ENCODE data around the gene ANO4.

ANO4 gene

DNA sequence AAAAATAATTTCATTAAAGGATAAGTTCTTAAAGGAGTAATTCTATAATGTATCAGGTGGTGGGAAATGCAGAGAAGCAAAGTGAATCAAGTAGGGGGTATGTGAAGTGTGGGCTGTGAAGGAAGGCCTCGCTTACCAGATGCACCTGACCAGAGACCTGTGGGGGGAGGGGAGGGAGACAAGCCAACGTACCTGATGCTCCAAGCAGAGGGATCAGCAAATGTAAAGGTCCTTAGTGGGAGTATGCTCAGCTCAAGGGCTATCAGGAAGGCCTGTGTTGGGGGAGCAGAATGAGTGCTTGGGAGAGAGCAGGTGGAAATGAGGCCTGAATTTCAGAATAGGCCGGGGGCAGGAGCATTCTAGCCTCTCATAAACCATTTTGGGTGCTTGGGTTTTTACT, 57.1 kb downstream of the ANO4 start:
- Histone ChIP-seq H3K9me3 (ENCODE audit: low read length) (no peaks in the 10 kb centered on the region), H3K36me3 (ENCODE audit: insufficient read depth, low read length) (no peaks in the 10 kb centered on the region), H3K27me3 (ENCODE audit: control insufficient read depth in 1 of 2, insufficient read depth in 2 of 2, low read length in 2 of 2) (no peaks in the 10 kb centered on the region), H3K4me1 (ENCODE audit: insufficient read depth, low read length) (no peaks in the 10 kb centered on the region), H3K27ac (ENCODE audit: low read depth, low read length) (no peak overlapping the region), H3K9ac (ENCODE audit: low read length) (no peak overlapping the region), H3K4me3 (ENCODE audit: low read depth in 1 of 2, low read length in 2 of 2) (no peak overlapping the region)

DNA sequence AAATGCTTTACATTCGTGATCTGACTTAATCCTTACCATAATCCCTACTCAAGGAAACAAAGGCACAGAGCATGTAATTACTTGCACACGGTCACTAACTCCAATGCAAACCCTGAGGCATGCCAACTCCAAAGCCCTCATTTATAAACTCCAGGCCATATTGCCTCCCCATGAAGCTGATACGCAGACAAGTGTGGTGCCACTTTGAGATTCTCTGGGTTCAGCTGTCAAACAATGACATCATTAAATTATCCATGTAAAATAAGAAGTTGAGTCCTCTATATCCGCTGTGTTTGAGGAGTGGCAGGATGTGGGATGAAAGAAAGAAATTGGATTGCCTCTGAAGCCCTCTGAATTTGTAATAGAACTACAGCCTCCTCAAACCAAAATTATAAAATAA, 62.8 kb downstream of the ANO4 start:
- Histone ChIP-seq H3K27ac (ENCODE audit: low read depth, low read length) (no peak overlapping the region), H3K36me3 (ENCODE audit: insufficient read depth, low read length) (no peaks in the 10 kb centered on the region), H3K4me1 (ENCODE audit: insufficient read depth, low read length) (no peaks in the 10 kb centered on the region), H3K27me3 (ENCODE audit: control insufficient read depth in 1 of 2, insufficient read depth in 2 of 2, low read length in 2 of 2) (no peaks in the 10 kb centered on the region), H3K4me3 (ENCODE audit: low read depth in 1 of 2, low read length in 2 of 2) (no peak overlapping the region), H3K9me3 (ENCODE audit: low read length) (no peaks in the 10 kb centered on the region), H3K9ac (ENCODE audit: low read length) (no peak overlapping the region)

DNA sequence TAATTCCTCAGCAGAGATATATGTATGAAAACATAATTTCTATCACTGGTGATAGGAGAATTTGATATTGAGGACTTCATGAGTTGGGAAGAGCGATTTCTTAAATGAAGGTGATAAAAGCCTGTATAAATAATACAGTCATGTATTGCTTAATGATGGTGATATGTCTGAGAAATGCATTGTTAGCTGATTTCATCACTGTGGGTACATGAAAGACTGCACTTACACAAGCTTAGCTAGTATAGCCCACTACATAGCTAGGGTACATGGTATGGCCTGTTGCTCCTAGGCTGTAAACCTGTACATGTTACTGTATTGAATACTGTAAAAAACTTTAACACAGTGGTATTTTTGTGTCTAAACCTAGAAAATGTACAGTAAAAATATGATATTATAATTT, 63.4 kb downstream of the ANO4 start:
- Histone ChIP-seq H3K4me1 (ENCODE audit: insufficient read depth, low read length) (no peaks in the 10 kb centered on the region), H3K27ac (ENCODE audit: low read depth, low read length) (no peak overlapping the region), H3K4me3 (ENCODE audit: low read depth in 1 of 2, low read length in 2 of 2) (no peak overlapping the region), H3K36me3 (ENCODE audit: insufficient read depth, low read length) (no peaks in the 10 kb centered on the region), H3K9me3 (ENCODE audit: low read length) (no peaks in the 10 kb centered on the region), H3K27me3 (ENCODE audit: control insufficient read depth in 1 of 2, insufficient read depth in 2 of 2, low read length in 2 of 2) (no peaks in the 10 kb centered on the region), H3K9ac (ENCODE audit: low read length) (no peak overlapping the region)

DNA sequence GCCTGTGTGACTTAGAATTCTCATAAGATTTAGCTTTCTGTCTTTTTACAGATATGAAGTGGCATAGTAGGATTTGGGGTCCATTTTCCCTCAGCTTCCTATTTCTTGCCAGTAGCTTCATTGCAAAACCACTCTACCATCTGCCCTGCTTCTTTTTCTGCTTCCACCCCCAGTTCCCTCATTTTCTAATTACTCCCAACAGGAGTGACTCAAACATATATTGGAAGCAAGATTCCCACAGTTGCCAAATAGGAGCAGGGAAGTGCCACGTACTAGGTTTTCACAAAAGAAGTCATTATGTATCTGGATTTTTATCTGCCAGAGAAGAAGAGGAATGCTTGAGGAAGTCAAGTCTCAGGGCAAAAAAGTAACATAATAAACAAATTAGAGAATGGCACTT, 64.1 kb downstream of the ANO4 start:
- H3K36me3 ChIP-seq (ENCODE audit: insufficient read depth, low read length) = no peaks in the 10 kb centered on the region
- no peaks in the 10 kb centered on the region for H3K9me3 ChIP-seq (ENCODE audit: low read length)
- H3K27ac ChIP-seq (ENCODE audit: low read depth, low read length) = no peak overlapping the region
- no peak overlapping the region for H3K9ac ChIP-seq (ENCODE audit: low read length)
- H3K4me3 ChIP-seq (ENCODE audit: low read depth in 1 of 2, low read length in 2 of 2) = no peak overlapping the region
- no peaks in the 10 kb centered on the region for H3K27me3 ChIP-seq (ENCODE audit: control insufficient read depth in 1 of 2, insufficient read depth in 2 of 2, low read length in 2 of 2)
- no peaks in the 10 kb centered on the region for H3K4me1 ChIP-seq (ENCODE audit: insufficient read depth, low read length)

DNA sequence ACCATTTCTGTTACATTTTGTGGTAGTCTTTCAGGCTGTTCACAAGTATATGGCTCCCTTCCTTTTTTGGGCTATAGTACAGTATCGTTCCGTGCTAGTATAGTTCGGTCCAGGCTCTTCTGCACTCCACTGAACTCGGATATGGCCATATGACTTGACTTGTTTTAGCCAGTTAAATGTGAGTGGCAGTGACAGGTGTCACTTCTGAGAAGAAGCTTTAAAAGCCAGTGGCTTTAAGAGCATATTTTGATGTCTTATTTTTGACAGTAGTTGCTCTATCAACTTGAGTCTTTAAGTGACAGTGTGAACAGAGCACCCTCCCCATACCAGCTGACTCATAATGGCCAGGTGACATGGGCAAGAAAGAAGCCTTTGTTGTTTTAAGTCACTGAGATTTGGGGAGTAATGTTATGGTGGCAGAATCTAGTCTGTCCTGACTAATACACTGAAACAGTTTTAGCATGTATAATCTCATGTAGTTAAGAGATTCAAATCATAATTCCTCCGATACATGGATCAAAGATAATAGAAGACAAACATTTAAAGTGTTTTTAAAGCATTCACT, 64.6 kb downstream of the ANO4 start:
- Histone ChIP-seq H3K9me3 (ENCODE audit: low read length) (no peaks in the 10 kb centered on the region), H3K27ac (ENCODE audit: low read depth, low read length) (no peak overlapping the region), H3K9ac (ENCODE audit: low read length) (no peak overlapping the region), H3K36me3 (ENCODE audit: insufficient read depth, low read length) (no peaks in the 10 kb centered on the region), H3K4me3 (ENCODE audit: low read depth in 1 of 2, low read length in 2 of 2) (no peak overlapping the region), H3K4me1 (ENCODE audit: insufficient read depth, low read length) (no peaks in the 10 kb centered on the region), H3K27me3 (ENCODE audit: control insufficient read depth in 1 of 2, insufficient read depth in 2 of 2, low read length in 2 of 2) (no peaks in the 10 kb centered on the region)

DNA sequence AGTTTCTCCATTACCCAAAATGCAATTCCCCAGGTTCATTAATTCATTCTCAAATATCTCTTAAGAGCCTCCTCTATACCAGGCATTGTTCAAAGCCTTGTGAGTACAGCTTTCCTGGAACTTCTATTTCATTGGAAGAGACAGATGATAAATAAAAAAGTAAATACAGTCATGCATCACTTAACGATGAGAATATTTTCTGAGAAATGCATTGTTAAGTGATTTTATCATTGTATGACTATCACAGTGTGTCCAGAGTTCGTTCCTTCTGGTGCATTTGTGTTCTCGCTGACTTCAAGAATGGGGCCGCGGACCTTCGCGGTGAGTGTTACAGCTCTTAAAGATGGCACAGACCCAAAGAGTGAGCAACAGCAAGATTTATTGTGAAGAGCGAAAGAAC, 66.0 kb downstream of the ANO4 start:
- no peak overlapping the region for H3K27ac ChIP-seq (ENCODE audit: low read depth, low read length)
- no peaks in the 10 kb centered on the region for H3K36me3 ChIP-seq (ENCODE audit: insufficient read depth, low read length)
- no peaks in the 10 kb centered on the region for H3K4me1 ChIP-seq (ENCODE audit: insufficient read depth, low read length)
- no peaks in the 10 kb centered on the region for H3K27me3 ChIP-seq (ENCODE audit: control insufficient read depth in 1 of 2, insufficient read depth in 2 of 2, low read length in 2 of 2)
- no peak overlapping the region for H3K9ac ChIP-seq (ENCODE audit: low read length)
- H3K9me3 ChIP-seq (ENCODE audit: low read length) = no peaks in the 10 kb centered on the region
- no peak overlapping the region for H3K4me3 ChIP-seq (ENCODE audit: low read depth in 1 of 2, low read length in 2 of 2)

DNA sequence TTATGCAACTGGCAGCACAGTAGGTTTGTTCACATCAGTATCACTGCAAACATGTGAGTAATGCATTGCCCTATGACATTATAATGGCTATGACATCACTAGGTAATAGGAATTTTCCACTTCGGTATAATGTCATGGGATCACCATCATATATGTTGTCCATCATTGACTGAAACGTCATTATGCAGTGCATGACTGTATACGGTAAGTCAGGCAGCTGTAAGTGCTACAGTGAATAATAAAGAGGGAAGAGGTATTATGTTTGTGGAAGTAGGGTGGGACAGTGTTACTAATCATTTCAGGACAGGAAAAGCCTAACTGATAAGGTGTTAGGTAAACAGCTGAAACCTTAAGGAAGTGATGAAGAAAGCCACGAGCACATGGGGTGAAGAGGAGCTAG, 68.1 kb downstream of the ANO4 start:
- H3K9me3 ChIP-seq (ENCODE audit: low read length) = no peaks in the 10 kb centered on the region
- no peak overlapping the region for H3K4me3 ChIP-seq (ENCODE audit: low read depth in 1 of 2, low read length in 2 of 2)
- no peaks in the 10 kb centered on the region for H3K36me3 ChIP-seq (ENCODE audit: insufficient read depth, low read length)
- no peaks in the 10 kb centered on the region for H3K27me3 ChIP-seq (ENCODE audit: control insufficient read depth in 1 of 2, insufficient read depth in 2 of 2, low read length in 2 of 2)
- no peak overlapping the region for H3K27ac ChIP-seq (ENCODE audit: low read depth, low read length)
- no peak overlapping the region for H3K9ac ChIP-seq (ENCODE audit: low read length)
- no peaks in the 10 kb centered on the region for H3K4me1 ChIP-seq (ENCODE audit: insufficient read depth, low read length)

DNA sequence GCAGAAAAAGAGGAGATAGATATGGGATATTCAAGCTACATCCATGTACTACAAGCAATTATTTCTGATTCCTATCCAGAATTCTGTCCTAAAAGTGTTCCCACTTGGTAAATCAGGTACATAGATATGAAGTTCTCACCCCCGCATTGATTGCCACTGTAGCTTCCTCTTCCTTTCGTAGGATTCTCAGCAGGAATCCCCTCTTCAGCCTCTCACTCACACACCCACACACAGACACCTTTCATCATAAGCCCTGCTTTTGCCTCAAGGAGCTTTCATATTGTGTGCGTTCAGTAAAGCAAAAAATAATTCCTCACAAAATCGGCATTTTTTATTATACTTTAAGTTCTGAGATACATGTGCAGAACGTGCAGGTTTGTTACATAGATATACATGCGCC, 69.8 kb downstream of the ANO4 start:
- Histone ChIP-seq H3K4me1 (ENCODE audit: insufficient read depth, low read length) (no peaks in the 10 kb centered on the region), H3K27ac (ENCODE audit: low read depth, low read length) (no peak overlapping the region), H3K27me3 (ENCODE audit: control insufficient read depth in 1 of 2, insufficient read depth in 2 of 2, low read length in 2 of 2) (no peaks in the 10 kb centered on the region), H3K4me3 (ENCODE audit: low read depth in 1 of 2, low read length in 2 of 2) (no peak overlapping the region), H3K9ac (ENCODE audit: low read length) (no peak overlapping the region), H3K9me3 (ENCODE audit: low read length) (no peaks in the 10 kb centered on the region), H3K36me3 (ENCODE audit: insufficient read depth, low read length) (no peaks in the 10 kb centered on the region)

DNA sequence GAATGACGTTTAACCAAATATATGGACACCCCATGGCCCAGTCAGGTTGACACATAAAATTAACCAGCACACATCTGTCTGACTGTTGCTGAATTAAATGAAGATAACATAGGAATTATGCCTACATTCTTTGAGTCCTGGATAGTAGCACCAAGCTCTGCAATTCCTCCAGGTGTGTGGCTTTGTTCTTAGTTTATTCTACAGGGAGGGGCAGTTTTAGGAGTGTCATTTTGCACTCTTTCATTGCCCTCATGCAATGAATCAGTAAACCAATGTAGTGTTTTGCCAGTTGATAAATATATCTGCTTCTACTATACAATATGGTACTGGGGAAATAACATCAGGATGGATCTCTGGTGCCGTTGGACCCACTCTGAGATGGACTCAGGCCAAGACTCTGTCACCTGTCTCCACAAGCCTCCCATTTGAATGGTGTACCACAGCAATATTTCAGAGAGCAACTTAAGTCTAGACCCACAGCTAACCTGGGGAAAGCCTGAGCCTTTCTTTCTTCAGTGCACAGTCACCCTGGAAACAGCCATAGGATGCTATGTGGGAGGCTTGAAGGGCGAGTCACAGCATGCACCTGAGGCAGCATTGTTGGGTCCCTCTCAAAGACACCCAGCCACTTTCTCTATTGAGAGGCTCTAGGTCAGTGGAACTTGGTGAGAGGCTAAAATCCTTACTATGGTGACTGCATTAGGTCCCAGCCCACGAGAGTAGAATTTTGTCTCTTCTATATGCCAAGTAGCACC, 73.2 kb downstream of the ANO4 start:
- Histone ChIP-seq H3K4me1 (ENCODE audit: insufficient read depth, low read length) (no peaks in the 10 kb centered on the region), H3K27me3 (ENCODE audit: control insufficient read depth in 1 of 2, insufficient read depth in 2 of 2, low read length in 2 of 2) (no peaks in the 10 kb centered on the region), H3K9me3 (ENCODE audit: low read length) (no peaks in the 10 kb centered on the region), H3K27ac (ENCODE audit: low read depth, low read length) (no peak overlapping the region), H3K9ac (ENCODE audit: low read length) (no peak overlapping the region), H3K36me3 (ENCODE audit: insufficient read depth, low read length) (no peaks in the 10 kb centered on the region), H3K4me3 (ENCODE audit: low read depth in 1 of 2, low read length in 2 of 2) (no peak overlapping the region)

DNA sequence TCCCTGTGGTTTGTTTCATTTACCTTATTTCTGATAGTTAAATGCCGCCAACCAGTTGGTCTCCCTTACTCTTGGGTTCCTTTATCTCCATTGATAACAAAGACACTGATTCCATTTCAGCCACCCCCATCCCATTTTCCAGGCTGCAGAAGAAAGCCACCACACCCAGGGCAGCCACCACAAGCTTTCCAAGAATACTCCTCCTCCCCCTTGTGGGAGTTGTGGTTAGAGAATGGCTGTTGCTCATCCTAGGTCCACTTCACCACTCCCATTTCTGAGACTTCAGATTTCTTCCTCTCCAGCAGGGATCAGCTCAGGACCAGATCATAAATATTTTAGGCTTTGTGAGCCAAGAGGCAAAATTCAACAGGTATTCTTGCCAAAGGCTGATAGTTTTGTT, 73.9 kb downstream of the ANO4 start:
- Histone ChIP-seq H3K4me1 (ENCODE audit: insufficient read depth, low read length) (no peaks in the 10 kb centered on the region), H3K4me3 (ENCODE audit: low read depth in 1 of 2, low read length in 2 of 2) (no peak overlapping the region), H3K27ac (ENCODE audit: low read depth, low read length) (no peak overlapping the region), H3K9ac (ENCODE audit: low read length) (no peak overlapping the region), H3K27me3 (ENCODE audit: control insufficient read depth in 1 of 2, insufficient read depth in 2 of 2, low read length in 2 of 2) (no peaks in the 10 kb centered on the region), H3K36me3 (ENCODE audit: insufficient read depth, low read length) (no peaks in the 10 kb centered on the region), H3K9me3 (ENCODE audit: low read length) (no peaks in the 10 kb centered on the region)

DNA sequence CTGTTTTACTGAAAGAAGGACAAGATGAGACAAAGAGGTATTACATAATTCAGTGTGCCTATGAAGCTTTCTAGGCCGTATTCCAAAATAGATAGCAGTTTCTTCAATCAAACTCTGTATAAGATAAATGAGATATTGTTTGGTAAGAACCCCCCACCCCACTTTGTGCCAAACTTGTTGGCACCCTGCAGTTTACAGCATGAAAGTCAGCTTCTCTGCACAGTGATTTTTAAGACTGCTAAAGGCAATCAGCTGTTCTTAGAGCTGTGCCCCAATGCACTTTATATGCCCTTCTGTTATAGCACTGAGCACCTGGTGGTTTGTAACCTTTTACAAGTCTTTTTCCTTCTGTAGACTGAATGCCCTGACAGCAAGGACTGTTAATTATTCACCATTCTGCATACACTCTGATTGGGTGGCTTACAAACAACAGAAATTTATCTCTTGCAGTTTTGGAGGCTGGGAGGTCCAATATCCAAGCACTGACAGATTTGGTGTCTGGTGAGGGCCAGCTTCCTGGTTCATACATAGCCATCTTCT, 76.7 kb downstream of the ANO4 start:
- no peaks in the 10 kb centered on the region for H3K9me3 ChIP-seq (ENCODE audit: low read length)
- H3K27ac ChIP-seq (ENCODE audit: low read depth, low read length) = no peak overlapping the region
- H3K4me1 ChIP-seq (ENCODE audit: insufficient read depth, low read length) = no peaks in the 10 kb centered on the region
- H3K9ac ChIP-seq (ENCODE audit: low read length) = no peak overlapping the region
- no peaks in the 10 kb centered on the region for H3K27me3 ChIP-seq (ENCODE audit: control insufficient read depth in 1 of 2, insufficient read depth in 2 of 2, low read length in 2 of 2)
- H3K36me3 ChIP-seq (ENCODE audit: insufficient read depth, low read length) = no peaks in the 10 kb centered on the region
- H3K4me3 ChIP-seq (ENCODE audit: low read depth in 1 of 2, low read length in 2 of 2) = no peak overlapping the region

DNA sequence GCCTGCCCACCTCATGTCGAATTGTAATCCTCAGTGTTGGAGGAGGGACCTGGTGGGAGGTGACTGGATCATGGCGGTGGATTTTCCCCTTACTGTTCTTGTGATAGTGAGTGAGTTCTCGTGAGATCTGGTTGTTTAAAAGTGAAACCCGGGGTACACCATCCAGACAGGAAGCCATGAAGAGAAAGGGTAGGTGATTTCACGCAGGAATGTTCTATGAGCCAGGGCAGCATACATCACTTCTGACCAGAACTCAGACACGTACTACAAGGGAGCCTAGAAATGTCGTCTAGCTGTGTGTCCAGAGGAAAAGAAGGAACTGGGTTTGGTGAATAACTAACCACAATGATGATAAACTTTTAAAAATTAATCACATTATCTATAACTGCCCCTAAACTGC, 80.6 kb downstream of the ANO4 start:
- Histone ChIP-seq H3K4me3 (ENCODE audit: low read depth in 1 of 2, low read length in 2 of 2) (no peak overlapping the region), H3K9me3 (ENCODE audit: low read length) (no peaks in the 10 kb centered on the region), H3K27ac (ENCODE audit: low read depth, low read length) (no peak overlapping the region), H3K36me3 (ENCODE audit: insufficient read depth, low read length) (no peaks in the 10 kb centered on the region), H3K4me1 (ENCODE audit: insufficient read depth, low read length) (no peaks in the 10 kb centered on the region), H3K27me3 (ENCODE audit: control insufficient read depth in 1 of 2, insufficient read depth in 2 of 2, low read length in 2 of 2) (no peaks in the 10 kb centered on the region), H3K9ac (ENCODE audit: low read length) (no peak overlapping the region)

All from muscle layer of colon (tissue), 2 donors.